ENCODE results near the gene POU2F1. TPM values are rescaled to one million over a fixed set of nuclear protein-coding genes. Genes with fewer than 3 reads are reported as not detected.

POU2F1 gene
- total RNA-seq, 6 donors from 2014 or later = 9.1 to 26.8 (median 15.6) TPM

GRCh38 chr1:167342846-167343245, 122.2 kb downstream of the POU2F1 start:
- DNase-seq = no peak
- 45 to 56% methylated on average over 3 of the region's 3 CpGs for WGBS, 2 donors
- H3K36me3 ChIP-seq = no peaks in the 10 kb centered on the region
- no peaks in the 10 kb centered on the region for H3K9me3 ChIP-seq
- ATAC-seq (ENCODE audit: low FRiP score in 2 of 2) = peak in 1 of 2 donors; percentile 32
- peaks cover 6 to 9% (median 6%) of the 10 kb centered on the region in 4 donors for H3K4me1 ChIP-seq
- TF ChIP-seq, protein P1, sequence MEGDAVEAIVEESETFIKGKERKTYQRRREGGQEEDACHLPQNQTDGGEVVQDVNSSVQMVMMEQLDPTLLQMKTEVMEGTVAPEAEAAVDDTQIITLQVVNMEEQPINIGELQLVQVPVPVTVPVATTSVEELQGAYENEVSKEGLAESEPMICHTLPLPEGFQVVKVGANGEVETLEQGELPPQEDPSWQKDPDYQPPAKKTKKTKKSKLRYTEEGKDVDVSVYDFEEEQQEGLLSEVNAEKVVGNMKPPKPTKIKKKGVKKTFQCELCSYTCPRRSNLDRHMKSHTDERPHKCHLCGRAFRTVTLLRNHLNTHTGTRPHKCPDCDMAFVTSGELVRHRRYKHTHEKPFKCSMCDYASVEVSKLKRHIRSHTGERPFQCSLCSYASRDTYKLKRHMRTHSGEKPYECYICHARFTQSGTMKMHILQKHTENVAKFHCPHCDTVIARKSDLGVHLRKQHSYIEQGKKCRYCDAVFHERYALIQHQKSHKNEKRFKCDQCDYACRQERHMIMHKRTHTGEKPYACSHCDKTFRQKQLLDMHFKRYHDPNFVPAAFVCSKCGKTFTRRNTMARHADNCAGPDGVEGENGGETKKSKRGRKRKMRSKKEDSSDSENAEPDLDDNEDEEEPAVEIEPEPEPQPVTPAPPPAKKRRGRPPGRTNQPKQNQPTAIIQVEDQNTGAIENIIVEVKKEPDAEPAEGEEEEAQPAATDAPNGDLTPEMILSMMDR (IDR thresholded peaks at IDR 0.05) = peak in 1 of 6 experiments; percentile 24
- TF ChIP-seq EP300 (IDR thresholded peaks at IDR 0.05) = no peak
- TF ChIP-seq POLR2A (IDR thresholded peaks at IDR 0.05) = no peak
- no peak overlapping the region for H3K27ac ChIP-seq
- H3K4me3 ChIP-seq = no peak overlapping the region
- H3K27me3 ChIP-seq = no peaks in the 10 kb centered on the region

DNA sequence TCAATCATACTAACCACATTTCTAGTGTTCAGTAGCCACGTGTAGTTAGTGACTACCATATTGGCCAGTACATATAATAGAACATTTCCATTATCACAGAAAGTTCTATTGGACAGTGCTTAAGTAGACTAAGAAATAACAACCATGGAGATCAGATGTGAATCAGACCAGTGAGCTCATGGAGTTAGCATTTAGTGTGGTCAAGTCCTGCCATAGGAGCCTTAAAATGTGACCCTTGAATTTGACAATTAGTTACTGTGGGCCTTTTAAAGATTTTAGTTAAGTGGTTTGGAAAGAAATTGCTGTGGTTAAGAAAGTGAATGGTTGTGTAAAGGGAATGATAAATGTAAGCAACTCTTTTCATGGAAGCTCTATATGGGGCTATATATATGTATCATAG, 123.4 kb downstream of the POU2F1 start:
- Histone ChIP-seq H3K27ac (no peak overlapping the region), H3K27me3 (no peaks in the 10 kb centered on the region), H3K36me3 (no peaks in the 10 kb centered on the region), H3K4me3 (no peak overlapping the region), H3K9me3 (no peaks in the 10 kb centered on the region), H3K4me1 (peaks cover 6 to 9% (median 6%) of the 10 kb centered on the region in 4 donors)
- no peak for DNase-seq
- TF ChIP-seq EP300 (IDR thresholded peaks at IDR 0.05) (no peak), POLR2A (IDR thresholded peaks at IDR 0.05) (no peak), POLR2AphosphoS5 (IDR thresholded peaks at IDR 0.05) (no peak)
- TF ChIP-seq, protein P1 (IDR thresholded peaks at IDR 0.05) = no peak
- ATAC-seq (ENCODE audit: low FRiP score in 2 of 2) = no peak
- 92 to 97% methylated on average over 1 of the region's 1 CpG for WGBS, 2 donors

- Histone ChIP-seq H3K36me3 (no peaks in the 10 kb centered on the region), H3K27ac (no peak overlapping the region), H3K4me3 (no peak overlapping the region), H3K4me1 (peaks cover 6 to 9% (median 6%) of the 10 kb centered on the region in 4 donors), H3K27me3 (no peaks in the 10 kb centered on the region), H3K9me3 (no peaks in the 10 kb centered on the region)
- DNase-seq = no peak
- WGBS, 2 donors = 65 to 69% methylated on average over 10 of the region's 10 CpGs
- TF ChIP-seq, protein P1 (IDR thresholded peaks at IDR 0.05) = no peak
- TF ChIP-seq POLR2AphosphoS5 (IDR thresholded peaks at IDR 0.05) (no peak), EP300 (IDR thresholded peaks at IDR 0.05) (no peak), POLR2A (IDR thresholded peaks at IDR 0.05) (no peak)
- ATAC-seq (ENCODE audit: low FRiP score in 2 of 2) = no peak
Measured at GRCh38 chr1:167344615-167345385, 124.1 kb downstream of the POU2F1 start.

GRCh38 chr1:167345386-167345733, 124.7 kb downstream of the POU2F1 start:
- no peak overlapping the region for H3K27ac ChIP-seq
- 43 to 53% methylated on average over 1 of the region's 1 CpG for WGBS, 2 donors
- no peak for DNase-seq
- no peaks in the 10 kb centered on the region for H3K27me3 ChIP-seq
- no peaks in the 10 kb centered on the region for H3K9me3 ChIP-seq
- H3K4me1 ChIP-seq = peaks cover 6 to 9% (median 6%) of the 10 kb centered on the region in 4 donors
- ATAC-seq (ENCODE audit: low FRiP score in 2 of 2) = no peak
- no peaks in the 10 kb centered on the region for H3K36me3 ChIP-seq
- TF ChIP-seq POLR2A (IDR thresholded peaks at IDR 0.05) = no peak
- TF ChIP-seq POLR2AphosphoS5 (IDR thresholded peaks at IDR 0.05) = no peak
- TF ChIP-seq, protein P1 (IDR thresholded peaks at IDR 0.05) = no peak
- TF ChIP-seq EP300 (IDR thresholded peaks at IDR 0.05) = no peak
- H3K4me3 ChIP-seq = no peak overlapping the region

DNA sequence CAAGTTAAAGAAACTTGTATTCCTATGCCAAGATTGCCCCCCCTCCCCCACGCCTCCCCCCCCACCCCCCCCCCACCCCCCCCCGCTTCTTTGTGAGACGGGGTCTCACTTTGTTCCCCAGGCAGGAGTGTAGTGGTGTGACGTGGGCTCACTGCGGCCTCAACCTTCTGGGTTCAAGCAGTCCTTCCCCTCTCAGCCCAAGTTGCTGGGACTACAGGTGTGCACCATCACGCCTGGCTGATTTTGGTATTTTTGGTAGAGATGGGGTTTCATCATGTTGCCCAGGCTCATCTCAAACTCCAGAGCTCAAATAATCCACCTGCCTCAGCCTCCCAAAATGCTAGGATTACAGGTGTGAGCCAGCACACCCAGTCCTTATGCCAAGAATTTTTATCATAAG, 136.6 kb downstream of the POU2F1 start:
- ATAC-seq (ENCODE audit: low FRiP score in 2 of 2) (no peak), DNase-seq (no peak)
- no peaks in the 10 kb centered on the region for H3K27me3 ChIP-seq
- no peaks in the 10 kb centered on the region for H3K36me3 ChIP-seq
- no peaks in the 10 kb centered on the region for H3K9me3 ChIP-seq
- no peak for TF ChIP-seq POLR2AphosphoS5 (IDR thresholded peaks at IDR 0.05)
- no peak for TF ChIP-seq POLR2A (IDR thresholded peaks at IDR 0.05)
- TF ChIP-seq, protein P1 (IDR thresholded peaks at IDR 0.05) = no peak
- no peak for TF ChIP-seq EP300 (IDR thresholded peaks at IDR 0.05)
- 86 to 90% methylated on average over 5 to 6 of the region's 6 CpGs for WGBS, 2 donors
- no peak overlapping the region for H3K27ac ChIP-seq
- H3K4me3 ChIP-seq = no peak overlapping the region
- H3K4me1 ChIP-seq = peaks cover 0 to under 1% (median 0%) of the 10 kb centered on the region in 4 donors

Measured in upper lobe of left lung (tissue), 6 donors.